ENCODE results near the gene TAPBP. TPM values are rescaled to one million over a fixed set of nuclear protein-coding genes. Genes with fewer than 3 reads are reported as not detected.

The TAPBP gene
- total and polyA plus RNA-seq, 9 of the 15 experiments (the other 6 are each of a cell fraction or from before 2014, with no cell fraction given) = 5.6 to 74.0 (median 22.3) TPM

GRCh38 chr6:33317669-33318425 is 4.0 kb upstream of the TAPBP start, which contains the start of gene ZBTB22 (continued):
- TF ChIP-seq PRDM10 (IDR thresholded peaks at IDR 0.05; ENCODE audit: partially characterized antibody) = peak; percentile 87
- TF ChIP-seq AFF1 (IDR thresholded peaks at IDR 0.05; ENCODE audit: low read depth in 1 of 2, partially characterized antibody in 2 of 2) = peak in 1 of 2 experiments; percentile 56
- peak; percentile 40 for TF ChIP-seq SP2 (IDR thresholded peaks at IDR 0.05; ENCODE audit: extremely low read depth, low read depth, low read length, poor library complexity, severe bottlenecking)
- peak; percentile 64; the same call in 1 of the 2 replicates for TF ChIP-seq POLR2AphosphoS5 (IDR thresholded peaks at IDR 0.05; ENCODE audit: control insufficient read depth, insufficient read depth, low read depth, low read length)
- peak; percentile 93 to 95 for TF ChIP-seq MAZ (CRISPR knock-in tag; conservative IDR thresholded peaks at IDR 0.05 in 1 of 2, IDR thresholded peaks at IDR 0.05 in 1 of 2)
- TF ChIP-seq ETV6 (IDR thresholded peaks at IDR 0.05; ENCODE audit: borderline replicate concordance in 1 of 2, low read depth in 2 of 2, low read length in 1 of 2) = peak in 1 of 2 experiments; percentile 80; a peak in 1 of 4 replicates
- TF ChIP-seq ETV6 (CRISPR knock-in tag; IDR thresholded peaks at IDR 0.05; ENCODE audit: borderline replicate concordance) = no peak
- TF ChIP-seq HDGF (IDR thresholded peaks at IDR 0.05) = 0 out of 2 replicates have a peak, but pooled peaks have one; percentile 37
- TF ChIP-seq ASH1L (IDR thresholded peaks at IDR 0.05; ENCODE audit: borderline replicate concordance, low read depth, partially characterized antibody) = peak; percentile 80
- peak; percentile 55 for TF ChIP-seq MXI1 (IDR thresholded peaks at IDR 0.05; ENCODE audit: low read depth, low read length)
- peak; percentile 35; the same call in 1 of the 2 replicates for TF ChIP-seq CREM (IDR thresholded peaks at IDR 0.05; ENCODE audit: low read depth)
- TF ChIP-seq ATF1 (CRISPR knock-in tag; IDR thresholded peaks at IDR 0.05) = no peak
- TF ChIP-seq ATF1 (tag; IDR thresholded peaks at IDR 0.05) = peak; percentile 67

Data from K562 (cell line).